NCI-H2107 treated with DMSO at 0.1 percent for 48 hours (cell line): ENCODE measurements around the gene LSP1.

Experiments used
- DNase-seq: peaks from one replicate; lab custom pipeline; 2025; ENCODE audit not compliant: unreplicated experiment; lab: John Stamatoyannopoulos, UW

LSP1 gene

GRCh38 chr11:1824221-1825038 is 28.5 kb upstream of the LSP1 start:
- no peak for DNase-seq

- DNase-seq: no peak
Observed at GRCh38 chr11:1825039-1825740, 27.7 kb upstream of the LSP1 start.

- DNase-seq: no peak
Observed at GRCh38 chr11:1825785-1826451, 27.0 kb upstream of the LSP1 start.

GRCh38 chr11:1826552-1827094 is 26.3 kb upstream of the LSP1 start:
- no peak for DNase-seq

- peak; percentile 45 for DNase-seq
Observed at GRCh38 chr11:1827095-1827813, 25.6 kb upstream of the LSP1 start.

GRCh38 chr11:1827931-1828330 is 25.0 kb upstream of the LSP1 start:
- no peak for DNase-seq

GRCh38 chr11:1828542-1828941 is 24.3 kb upstream of the LSP1 start:
- DNase-seq: no peak

GRCh38 chr11:1829039-1829820 is 23.7 kb upstream of the LSP1 start:
- no peak for DNase-seq

- DNase-seq: no peak
Observed at GRCh38 chr11:1830004-1830321, 22.9 kb upstream of the LSP1 start.

- DNase-seq: no peak
Observed at GRCh38 chr11:1830322-1831223, 22.3 kb upstream of the LSP1 start.

- DNase-seq: no peak
Observed at GRCh38 chr11:1831338-1832210, 21.3 kb upstream of the LSP1 start.

- no peak for DNase-seq
Observed at GRCh38 chr11:1832211-1832919, 20.5 kb upstream of the LSP1 start.

GRCh38 chr11:1832920-1833295 is 20.0 kb upstream of the LSP1 start:
- DNase-seq: no peak

- no peak for DNase-seq
Observed at GRCh38 chr11:1834062-1834610, 18.7 kb upstream of the LSP1 start.

- no peak for DNase-seq
Observed at GRCh38 chr11:1834779-1835670, 17.9 kb upstream of the LSP1 start, which contains the start of gene SYT8. Gene SYT8, plus strand, starts transcription at chr11:1834990. Its CDS starts 116 bp downstream, at chr11:1835106.

GRCh38 chr11:1835671-1836010 is 17.2 kb upstream of the LSP1 start:
- DNase-seq: no peak
